Kidney (tissue), 14 donors: Measurements from ENCODE around the gene VTI1A. TPM values are rescaled to one million over a fixed set of nuclear protein-coding genes. Genes with fewer than 3 reads are reported as not detected.

ENCODE experiments used
- DNase-seq, 5 donors: peaks; one replicate each; pipeline ENCODE4 v3.0.0-alpha.2; 2013 to 2020
- FAIRE-seq: peaks from 2 replicates; lab custom pipeline; 2012; peaks lifted over from hg19 to GRCh38; lab: Jason Lieb, UNC
- H3K27ac ChIP-seq, 2 donors: one replicate each; pipeline ENCODE4 v1.7.0; 2013; ENCODE audit warnings: low read depth in 2 of 2, low read length in 2 of 2, inconsistent platforms in 1 of 2
- H3K27me3 ChIP-seq: one replicate; pipeline ENCODE4 v1.7.1; 2013; ENCODE audit warnings: low read length, inconsistent platforms; ENCODE audit not compliant: control insufficient read depth, insufficient read depth
- H3K36me3 ChIP-seq, 3 donors: one replicate each; pipeline versions ENCODE4 v1.7.0 to v1.7.1; 2013; ENCODE audit warnings: low read length in 3 of 3, control low read depth in 1 of 3, inconsistent platforms in 1 of 3; ENCODE audit not compliant: insufficient read depth in 3 of 3, control insufficient read depth in 2 of 3
- H3K4me1 ChIP-seq, 3 donors: one replicate each; pipeline versions ENCODE4 v1.7.0 to v1.7.1; 2013; ENCODE audit warnings: low read length in 3 of 3, inconsistent platforms in 1 of 3, low read depth in 1 of 3; ENCODE audit not compliant: control insufficient read depth in 2 of 3, insufficient read depth in 2 of 3
- H3K4me3 ChIP-seq, 3 donors: one replicate each; pipeline versions ENCODE4 v1.7.0 to v1.8.1; 2013; ENCODE audit warnings: low read length in 3 of 3, control low read depth in 1 of 3, inconsistent platforms in 1 of 3
- H3K9ac ChIP-seq, 3 donors: one replicate each; pipeline versions ENCODE4 v1.7.0 to v1.7.1; 2013; ENCODE audit warnings: low read length in 3 of 3, control low read depth in 1 of 3, inconsistent platforms in 1 of 3
- H3K9me3 ChIP-seq, 3 donors: one replicate each; pipeline versions ENCODE4 v1.7.0 to v1.7.1; 2013; ENCODE audit warnings: low read length in 3 of 3, control low read depth in 1 of 3, inconsistent platforms in 1 of 3; ENCODE audit not compliant: control insufficient read depth in 2 of 3, insufficient read depth in 1 of 3
- CTCF ChIP-seq: IDR thresholded peaks from 3 replicates; pipeline ENCODE4 v1.5.1; 2012; ENCODE audit warnings: mild to moderate bottlenecking, moderate library complexity, borderline replicate concordance; ENCODE audit not compliant: insufficient read depth; ENCODE audit errors: extremely low read depth
- intact Hi-C: fragments of 100-400 bp; cut with DNase I; formaldehyde crosslinking; loops from one replicate; pipeline ENCODE4 v1.11.1; 2022
- polyA plus RNA-seq: library from polyadenylated mRNA; stranded (reverse); fragments of 350-450 nt; fragmentation: Illumina TruSeq; extraction: RNeasy Lipid Tissue Mini Kit (QIAGEN cat#74804); gene quantifications from one replicate; pipeline ENCODE4 v1.2.3, GENCODE V29; 2014; ENCODE audit warnings: low read depth, low replicate concordance; ENCODE audit not compliant: insufficient read depth
- total RNA-seq: library from RNA; stranded (reverse); fragmentation: NEBNext Ultra II Directional; extraction: Animal tissue kit (Norgen Biotek cat#: 25700); gene quantifications from one replicate; pipeline ENCODE4 v1.2.1, GENCODE V29; 2021
- donor health status: control.
- donor health status: control.
- donor health status: control.
- donor health status: control.
- donor health status: control.
- donor health status: DM: yes; HTN: yes; CAD: no.
- donor health status: Normal renal cell carcinoma (clear cell type).

Gene VTI1A
- total and polyA plus RNA-seq, 2 donors from 2014 or later, result 9.2 to 41.8 TPM

GRCh38 chr10:112675560-112676083 lies 228.6 kb downstream of the VTI1A start:
- H3K4me3 ChIP-seq, result no peak overlapping the region
- no peak overlapping the region for H3K9ac ChIP-seq
- FAIRE-seq (no peak), DNase-seq (no peak)
- no peaks in the 10 kb centered on the region for H3K27me3 ChIP-seq
- H3K36me3 ChIP-seq, result peaks cover 0 to 5% (median 0%) of the 10 kb centered on the region in 3 donors
- H3K27ac ChIP-seq, result no peak overlapping the region
- H3K4me1 ChIP-seq, result no peaks in the 10 kb centered on the region
- no peak for TF ChIP-seq CTCF
- no peaks in the 10 kb centered on the region for H3K9me3 ChIP-seq
- intact Hi-C loops, result no loop called here

GRCh38 chr10:112677689-112678088 lies 230.7 kb downstream of the VTI1A start:
- intact Hi-C loops, result no loop called here
- Histone ChIP-seq H3K4me1 (no peaks in the 10 kb centered on the region), H3K27ac (no peak overlapping the region), H3K9me3 (no peaks in the 10 kb centered on the region), H3K27me3 (no peaks in the 10 kb centered on the region), H3K4me3 (no peak overlapping the region), H3K9ac (no peak overlapping the region), H3K36me3 (no peaks in the 10 kb centered on the region)
- TF ChIP-seq CTCF, result no peak
- DNase-seq (no peak), FAIRE-seq (no peak)

- Histone ChIP-seq H3K27ac (no peak overlapping the region), H3K27me3 (no peaks in the 10 kb centered on the region), H3K4me3 (no peak overlapping the region), H3K36me3 (no peaks in the 10 kb centered on the region), H3K9ac (no peak overlapping the region), H3K9me3 (no peaks in the 10 kb centered on the region), H3K4me1 (no peaks in the 10 kb centered on the region)
- DNase-seq, result no peak
- FAIRE-seq, result no peak
- no peak for TF ChIP-seq CTCF
- intact Hi-C loops, result no loop called here
These were observed 231.6 kb downstream of the VTI1A start for GRCh38 chr10:112678581-112678980.

GRCh38 chr10:112678987-112679386 lies 232.0 kb downstream of the VTI1A start:
- FAIRE-seq (no peak), DNase-seq (no peak)
- Histone ChIP-seq H3K4me1 (no peaks in the 10 kb centered on the region), H3K36me3 (no peaks in the 10 kb centered on the region), H3K4me3 (no peak overlapping the region), H3K27ac (no peak overlapping the region), H3K9me3 (no peaks in the 10 kb centered on the region), H3K9ac (no peak overlapping the region), H3K27me3 (no peaks in the 10 kb centered on the region)
- no peak for TF ChIP-seq CTCF
- intact Hi-C loops, result no loop called here
